Endothelial cell of umbilical vein (primary cell): ENCODE data around the gene CDH22. TPM values are rescaled to one million over a fixed set of nuclear protein-coding genes. Genes with fewer than 3 reads are reported as not detected.

Experiments used
- BruUV-seq: library from RNA; stranded (reverse); fragments of 400-500 nt; replicated peaks from 2 replicates; lab custom pipeline; 2021; lab: Mats Ljungman, UMichigan
- CTCF ChIA-PET: fragments of 300-600, 350-600 bp; sonication (Branson Sonifier 250); formaldehyde crosslinking; loops from one replicate; lab custom pipeline; 2021; ENCODE audit warnings: antibody characterized with exemption, inconsistent platforms; lab: Charles Lee
- POLR2A ChIA-PET: fragments of 300-600, 350-600 bp; sonication (Branson Sonifier 250); formaldehyde crosslinking; loops from one replicate; lab custom pipeline; 2021; ENCODE audit warnings: antibody characterized with exemption, inconsistent platforms; lab: Charles Lee
- DNase-seq: peaks from one replicate; pipeline ENCODE4 v3.0.0-alpha.2; 2011; ENCODE audit warnings: low read depth, low spot score
- FAIRE-seq: peaks from 2 replicates; lab custom pipeline; 2011; peaks lifted over from hg19 to GRCh38; lab: Jason Lieb, UNC
- H2AFZ ChIP-seq: 2 replicates; pipeline ENCODE4 v1.6.0; 2012; ENCODE audit warnings: low read depth, low read length, control low read depth, inconsistent platforms
- H3K27ac ChIP-seq: 2 replicates; pipeline ENCODE4 v1.5.1; 2011; ENCODE audit warnings: low read depth, mild to moderate bottlenecking, control low read depth, low read length, moderate library complexity; ENCODE audit not compliant: insufficient read depth
- H3K27me3 ChIP-seq, 2 experiments: 2 replicates each; pipeline versions ENCODE4 v1.6.0 to v1.6.1; 2011; ENCODE audit warnings: low read length in 2 of 2, mixed read lengths in 1 of 2; ENCODE audit not compliant: control insufficient read depth in 2 of 2, insufficient read depth in 2 of 2
- H3K36me3 ChIP-seq, 2 experiments: 2 replicates in 1 of 2; 3 replicates in 1 of 2; pipeline ENCODE4 v1.5.1; 2011; ENCODE audit warnings: low read length in 2 of 2, mild to moderate bottlenecking in 1 of 2, moderate library complexity in 1 of 2; ENCODE audit not compliant: control insufficient read depth in 2 of 2, insufficient read depth in 2 of 2; ENCODE audit errors: extremely low read depth in 1 of 2
- H3K4me1 ChIP-seq: 3 replicates; pipeline ENCODE4 v1.5.1; 2011; ENCODE audit warnings: mild to moderate bottlenecking, low read length; ENCODE audit not compliant: control insufficient read depth, insufficient read depth; ENCODE audit errors: extremely low read depth
- H3K4me2 ChIP-seq: 2 replicates; pipeline ENCODE4 v1.6.1; 2011; ENCODE audit warnings: low read length, control low read depth, mixed read lengths; ENCODE audit not compliant: insufficient read depth
- H3K4me3 ChIP-seq, 3 experiments: fragments of 200-600 bp in 1 of 3; sonication (generic), shearing (Covaris generic) in 1 of 3; replicated peaks in 1 of 3; 2 replicates each; pipeline ENCODE4 v1.5.1; 2011 to 2016; ENCODE audit warnings: control low read depth in 3 of 3, low read length in 3 of 3, mild to moderate bottlenecking in 2 of 3, inconsistent platforms in 1 of 3, low read depth in 1 of 3, moderate library complexity in 1 of 3; ENCODE audit not compliant: insufficient read depth in 1 of 3
- H3K79me2 ChIP-seq: 2 replicates; pipeline ENCODE4 v1.6.0; 2012; ENCODE audit warnings: low read length, inconsistent platforms; ENCODE audit not compliant: control insufficient read depth, insufficient read depth
- H3K9ac ChIP-seq: replicated peaks from 2 replicates; pipeline ENCODE3; 2011; ENCODE audit warnings: low read length, control low read depth; ENCODE audit not compliant: insufficient read depth; ENCODE audit errors: extremely low read depth
- H3K9me1 ChIP-seq: replicated peaks from 3 replicates; pipeline ENCODE4 v1.6.0; 2011; ENCODE audit warnings: mild to moderate bottlenecking, low read length; ENCODE audit not compliant: control insufficient read depth, insufficient read depth; ENCODE audit errors: extremely low read depth
- H3K9me3 ChIP-seq: replicated peaks from 2 replicates; pipeline ENCODE4 v1.5.1; 2012; ENCODE audit warnings: low read length, inconsistent platforms; ENCODE audit not compliant: control insufficient read depth, insufficient read depth
- H4K20me1 ChIP-seq: replicated peaks from 2 replicates; pipeline ENCODE3; 2011; ENCODE audit warnings: mild to moderate bottlenecking, low read length; ENCODE audit not compliant: control insufficient read depth, insufficient read depth; ENCODE audit errors: extremely low read depth
- EZH2 ChIP-seq: IDR thresholded peaks from 2 replicates; pipeline ENCODE4 v1.6.1; 2012; ENCODE audit warnings: borderline replicate concordance, low read depth, mild to moderate bottlenecking, moderate library complexity, low read length, inconsistent platforms; ENCODE audit not compliant: severe bottlenecking
- FOS ChIP-seq: IDR thresholded peaks from 2 replicates; pipeline ENCODE4 v1.6.1; 2011; ENCODE audit warnings: mild to moderate bottlenecking, low read length, moderate library complexity, borderline replicate concordance; ENCODE audit not compliant: insufficient read depth
- JUN ChIP-seq: IDR thresholded peaks from 2 replicates; pipeline ENCODE4 v1.6.1; 2011; ENCODE audit warnings: borderline replicate concordance, low read depth; ENCODE audit not compliant: insufficient read length, insufficient read depth
- MYC ChIP-seq: IDR thresholded peaks from one replicate; pipeline ENCODE4 v1.6.1; 2011; ENCODE audit warnings: mild to moderate bottlenecking, low read depth, low read length
- dilution Hi-C: fragments of 300-500 bp; cut with MboI; formaldehyde crosslinking; loops from one replicate; pipeline ENCODE4 v1.15.0; 2019; ENCODE audit warnings: low sequenced_read_pairs; ENCODE audit not compliant: extremely low pct_ligation_motif_present
- intact Hi-C: fragments of 100-400 bp; cut with micrococcal nuclease; formaldehyde crosslinking; loops from one replicate; pipeline ENCODE4 v1.10.0; 2022
- polyA plus RNA-seq, 4 experiments: library from polyadenylated mRNA; depleted of rRNA in 3 of 4; stranded (reverse) in 3 of 4; unstranded in 1 of 4; fragments of >200 nt; gene quantifications; 2 replicates each; pipeline versions ENCODE4 v1.2.1 to v1.2.3, GENCODE V29; 2011 to 2012; ENCODE audit warnings: missing spikeins in 1 of 4
- total RNA-seq: library from RNA; stranded (reverse); gene quantifications from 2 replicates; pipeline ENCODE4 v1.2.3, GENCODE V29; 2021
- TF ChIP-seq, protein P1 (sequence below): IDR thresholded peaks from 2 replicates; pipeline ENCODE4 v1.6.1; 2011; ENCODE audit not compliant: insufficient read depth, insufficient read length
- TF ChIP-seq, protein P2 (sequence below), 2 donors: IDR thresholded peaks; 1 replicate in 1 of 2; 2 replicates in 1 of 2; pipeline ENCODE4 v1.5.1; 2011; ENCODE audit warnings: low read length in 2 of 2, mild to moderate bottlenecking in 2 of 2, moderate library complexity in 2 of 2, control low read depth in 1 of 2, inconsistent platforms in 1 of 2, low read depth in 1 of 2; ENCODE audit not compliant: insufficient read depth in 1 of 2; ENCODE audit errors: extremely low read depth in 1 of 2

Gene CDH22
- total and polyA plus RNA-seq, 2 donors (not counting 3 experiments of a cell fraction or from before 2014, with no cell fraction given): not detected

DNA sequence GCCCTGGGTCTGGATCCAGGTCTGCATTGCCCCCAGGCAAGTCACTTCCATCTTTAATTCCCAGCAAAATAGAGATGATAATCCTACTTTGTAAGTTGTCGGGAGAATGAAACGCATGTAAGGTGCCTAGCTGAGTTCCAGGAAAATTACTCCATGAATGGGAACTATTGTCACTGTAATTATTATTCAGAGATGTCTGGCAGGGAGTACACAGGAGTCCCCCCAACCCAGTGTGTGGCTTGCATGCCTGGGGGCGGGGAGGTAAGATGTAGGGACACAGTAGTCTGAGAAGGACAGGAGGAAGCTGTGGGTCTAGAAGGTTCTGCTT is 104.8 kb downstream of the CDH22 start:
- Histone ChIP-seq H3K27me3 (peaks cover 16 to 23% of the 10 kb centered on the region in 2 experiments), H3K79me2 (no peaks in the 10 kb centered on the region), H3K4me2 (no peak overlapping the region), H4K20me1 (no peaks in the 10 kb centered on the region), H3K27ac (no peak overlapping the region), H3K9me3 (no peaks in the 10 kb centered on the region), H2AFZ (no peak overlapping the region), H3K9ac (no peak overlapping the region), H3K4me1 (peaks cover 15% of the 10 kb centered on the region), H3K36me3 (no peaks in the 10 kb centered on the region), H3K4me3 (no peak overlapping the region), H3K9me1 (no peaks in the 10 kb centered on the region)
- FAIRE-seq: no peak
- TF ChIP-seq, protein P1, sequence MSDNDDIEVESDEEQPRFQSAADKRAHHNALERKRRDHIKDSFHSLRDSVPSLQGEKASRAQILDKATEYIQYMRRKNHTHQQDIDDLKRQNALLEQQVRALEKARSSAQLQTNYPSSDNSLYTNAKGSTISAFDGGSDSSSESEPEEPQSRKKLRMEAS: no peak
- TF ChIP-seq JUN (no peak), FOS (no peak), EZH2 (no peak), MYC (no peak)
- TF ChIP-seq, protein P2, sequence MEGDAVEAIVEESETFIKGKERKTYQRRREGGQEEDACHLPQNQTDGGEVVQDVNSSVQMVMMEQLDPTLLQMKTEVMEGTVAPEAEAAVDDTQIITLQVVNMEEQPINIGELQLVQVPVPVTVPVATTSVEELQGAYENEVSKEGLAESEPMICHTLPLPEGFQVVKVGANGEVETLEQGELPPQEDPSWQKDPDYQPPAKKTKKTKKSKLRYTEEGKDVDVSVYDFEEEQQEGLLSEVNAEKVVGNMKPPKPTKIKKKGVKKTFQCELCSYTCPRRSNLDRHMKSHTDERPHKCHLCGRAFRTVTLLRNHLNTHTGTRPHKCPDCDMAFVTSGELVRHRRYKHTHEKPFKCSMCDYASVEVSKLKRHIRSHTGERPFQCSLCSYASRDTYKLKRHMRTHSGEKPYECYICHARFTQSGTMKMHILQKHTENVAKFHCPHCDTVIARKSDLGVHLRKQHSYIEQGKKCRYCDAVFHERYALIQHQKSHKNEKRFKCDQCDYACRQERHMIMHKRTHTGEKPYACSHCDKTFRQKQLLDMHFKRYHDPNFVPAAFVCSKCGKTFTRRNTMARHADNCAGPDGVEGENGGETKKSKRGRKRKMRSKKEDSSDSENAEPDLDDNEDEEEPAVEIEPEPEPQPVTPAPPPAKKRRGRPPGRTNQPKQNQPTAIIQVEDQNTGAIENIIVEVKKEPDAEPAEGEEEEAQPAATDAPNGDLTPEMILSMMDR (IDR thresholded peaks at IDR 0.05; ENCODE audit: extremely low read depth in 1 of 2, insufficient read depth in 1 of 2, low read depth in 1 of 2, low read length in 2 of 2): no peak
- no TSS peak for BruUV-seq
- CTCF ChIA-PET: interaction anchor here (1.5 kb wide), 1 partner anchor 11 kb away, joined by 5 read pairs; no protein-coding TSS in a partner anchor
- DNase-seq: no peak
- POLR2A ChIA-PET: no interaction called here
- dilution Hi-C loops (no loop called here), intact Hi-C loops (no loop called here)
